ENCODE data around the gene FAF1.
A peak's percentile ranks its signal among the peaks of the same experiment; 100 is the strongest.

Gene FAF1

DNA sequence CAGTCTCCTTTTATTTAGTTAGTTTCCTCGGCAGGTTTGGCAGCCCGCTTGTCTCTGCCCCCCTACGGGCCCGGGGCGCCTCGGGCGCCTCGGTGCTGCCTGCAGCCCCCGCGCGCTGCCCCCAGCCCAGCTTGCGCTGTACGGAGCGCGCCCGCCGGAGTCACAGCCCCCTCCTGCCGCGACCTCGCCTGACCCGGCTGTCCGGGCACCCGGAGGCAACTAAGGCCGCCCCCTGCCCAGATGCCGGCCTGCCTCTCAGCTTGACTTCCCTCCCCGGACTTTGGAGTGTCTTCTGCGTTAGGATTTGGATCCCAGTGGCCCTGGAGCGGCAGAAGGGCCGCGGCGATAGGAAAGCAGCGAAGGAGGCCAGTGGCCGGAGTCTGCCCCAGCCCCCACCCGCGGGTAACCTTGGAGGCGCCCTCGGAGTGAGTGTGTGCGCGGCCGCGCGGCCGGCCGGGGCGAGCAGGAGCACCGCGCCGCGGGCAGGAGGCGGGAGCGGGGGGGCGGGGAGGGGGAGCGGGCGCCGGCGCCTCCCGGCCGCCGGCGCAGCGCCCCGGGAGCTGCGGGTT, 17.6 kb upstream of the FAF1 start:
- peak; percentile 59 for DNase-seq

DNA sequence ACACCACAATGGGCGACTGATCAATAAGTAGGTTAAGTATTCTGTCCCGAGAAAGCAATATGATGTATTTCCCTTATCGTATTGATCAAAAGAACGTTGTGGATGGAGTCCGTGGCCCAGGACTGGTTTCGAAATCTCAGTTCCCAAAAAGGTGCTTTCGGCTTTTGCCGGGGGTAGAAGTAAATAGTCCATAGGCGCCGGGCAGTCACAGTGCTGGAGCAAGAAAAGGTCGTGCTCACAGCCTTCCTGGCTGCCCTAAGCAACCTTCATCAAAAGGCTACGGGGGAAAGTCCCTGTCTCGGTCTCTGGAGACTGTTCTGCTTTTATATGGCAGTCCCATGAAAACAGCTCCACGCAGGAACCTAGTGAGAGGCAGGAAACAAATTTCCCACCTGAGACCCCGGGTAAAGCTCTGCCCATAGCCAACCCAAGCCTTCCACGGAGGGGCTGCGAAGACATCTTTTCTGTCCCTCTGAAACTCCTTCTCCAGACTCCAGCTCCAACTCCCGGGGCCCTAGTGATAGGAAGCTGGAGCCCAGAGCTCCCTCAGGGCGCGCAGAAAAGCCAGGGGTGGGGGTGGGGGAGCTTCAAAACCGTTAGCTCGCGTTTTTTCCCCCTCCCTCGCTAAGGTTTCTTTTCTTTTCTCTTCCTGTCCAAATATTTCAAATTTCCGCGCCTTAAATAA, 17.0 kb upstream of the FAF1 start:
- peak; percentile 76 for DNase-seq

DNA sequence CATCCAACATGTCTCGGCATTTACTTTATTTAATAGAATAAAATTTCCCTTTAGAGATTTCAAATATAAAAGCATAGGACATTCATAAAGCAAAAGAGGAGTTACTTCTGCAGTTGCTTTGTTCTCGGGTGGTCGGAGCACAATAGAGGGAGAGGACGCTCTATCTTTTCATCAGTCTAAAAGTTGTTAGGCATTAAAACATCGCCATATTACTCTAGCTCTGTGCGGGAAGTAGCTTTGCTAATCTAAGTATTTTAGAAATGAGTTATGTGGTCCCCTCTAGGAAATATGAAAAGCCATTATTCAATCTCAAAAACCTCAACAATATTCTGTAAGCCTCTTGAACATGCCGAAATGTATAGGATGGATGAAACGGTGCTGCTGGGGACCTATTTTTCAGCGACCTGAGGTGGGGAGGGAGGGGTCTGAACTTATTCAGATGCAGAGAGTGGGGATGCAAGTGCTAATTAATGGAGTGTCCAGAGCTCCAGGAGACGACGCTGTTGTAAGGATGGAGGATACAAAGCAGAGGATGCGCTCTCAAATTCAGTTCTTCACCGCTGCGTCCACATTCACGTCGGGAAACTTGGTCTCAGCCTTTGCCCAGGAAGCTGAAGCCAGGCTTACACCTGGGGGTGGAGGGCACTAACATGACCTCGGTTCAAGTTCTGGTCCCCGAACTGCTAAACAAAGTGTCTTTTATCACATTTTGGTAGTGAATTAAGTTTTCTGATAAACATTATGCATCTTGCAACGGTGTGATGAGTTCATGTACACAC, 16.2 kb upstream of the FAF1 start:
- DNase-seq = peak; percentile 60

DNA sequence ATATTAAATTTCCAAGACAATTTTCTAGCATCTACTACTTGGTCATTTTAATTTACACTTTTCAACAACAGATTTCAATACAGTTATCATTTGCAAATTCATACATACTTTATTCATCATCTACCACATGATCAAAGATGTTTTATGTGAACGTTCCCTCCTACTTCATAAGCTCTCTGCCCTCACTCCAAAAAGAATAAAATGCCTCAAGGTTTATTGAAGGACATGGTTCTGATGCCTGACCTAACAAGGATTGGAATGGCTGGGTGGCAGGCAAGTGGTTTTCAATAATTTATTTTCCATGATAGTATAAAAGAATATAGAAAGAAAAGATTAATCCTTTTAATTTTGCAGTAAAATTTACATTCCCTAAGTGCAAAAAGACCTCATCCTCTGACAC, 15.4 kb upstream of the FAF1 start:
- DNase-seq = no peak

DNA sequence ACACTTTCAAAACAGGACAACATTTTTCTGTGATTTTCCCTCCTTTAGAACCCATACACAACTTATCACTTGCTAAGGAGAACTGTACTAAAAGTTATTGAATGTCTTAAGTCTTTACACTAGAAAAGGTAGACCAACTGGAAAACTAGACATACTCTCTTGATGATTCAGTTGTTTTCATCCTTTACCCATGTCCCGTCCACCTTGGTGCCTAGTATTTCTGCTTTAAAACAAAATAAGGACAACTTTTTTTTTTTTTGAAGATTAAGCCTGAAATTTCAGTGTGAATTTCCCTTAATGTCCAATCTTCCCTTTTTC, 14.5 kb upstream of the FAF1 start:
- no peak for DNase-seq

DNA sequence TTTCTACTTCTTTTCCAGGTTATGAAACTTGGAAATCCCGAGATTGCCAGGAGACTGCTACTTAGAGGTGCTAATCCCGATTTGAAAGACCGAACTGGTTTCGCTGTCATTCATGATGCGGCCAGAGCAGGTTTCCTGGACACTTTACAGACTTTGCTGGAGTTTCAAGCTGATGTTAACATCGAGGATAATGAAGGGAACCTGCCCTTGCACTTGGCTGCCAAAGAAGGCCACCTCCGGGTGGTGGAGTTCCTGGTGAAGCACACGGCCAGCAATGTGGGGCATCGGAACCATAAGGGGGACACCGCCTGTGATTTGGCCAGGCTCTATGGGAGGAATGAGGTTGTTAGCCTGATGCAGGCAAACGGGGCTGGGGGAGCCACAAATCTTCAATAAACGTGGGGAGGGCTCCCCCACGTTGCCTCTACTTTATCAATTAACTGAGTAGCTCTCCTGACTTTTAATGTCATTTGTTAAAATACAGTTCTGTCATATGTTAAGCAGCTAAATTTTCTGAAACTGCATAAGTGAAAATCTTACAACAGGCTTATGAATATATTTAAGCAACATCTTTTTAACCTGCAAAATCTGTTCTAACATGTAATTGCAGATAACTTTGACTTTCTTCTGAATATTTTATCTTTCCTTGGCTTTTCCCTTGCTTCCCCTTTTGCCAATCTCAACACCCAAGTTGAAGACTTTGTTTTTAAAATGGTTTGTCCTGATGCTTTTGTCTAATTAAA, 14.0 kb upstream of the FAF1 start:
- peak; percentile 40 for DNase-seq

DNA sequence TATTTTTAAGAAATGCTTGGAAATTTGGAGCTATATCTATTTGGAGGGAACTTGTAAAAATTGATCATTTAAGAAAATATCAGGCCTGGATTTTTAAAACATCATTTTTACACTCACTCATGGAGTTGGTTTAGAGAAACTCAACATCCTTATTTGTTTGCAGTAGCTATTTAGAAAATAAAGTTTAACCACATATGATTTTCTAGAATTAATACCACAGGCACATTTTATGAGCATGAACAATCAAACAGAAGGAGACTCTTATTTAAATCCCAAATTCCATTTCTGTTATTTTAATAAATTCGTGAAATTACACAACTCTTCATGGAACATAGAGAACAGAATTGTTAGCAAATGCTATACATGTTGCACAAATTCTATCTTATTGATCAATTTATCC, 13.2 kb upstream of the FAF1 start:
- DNase-seq = no peak

DNA sequence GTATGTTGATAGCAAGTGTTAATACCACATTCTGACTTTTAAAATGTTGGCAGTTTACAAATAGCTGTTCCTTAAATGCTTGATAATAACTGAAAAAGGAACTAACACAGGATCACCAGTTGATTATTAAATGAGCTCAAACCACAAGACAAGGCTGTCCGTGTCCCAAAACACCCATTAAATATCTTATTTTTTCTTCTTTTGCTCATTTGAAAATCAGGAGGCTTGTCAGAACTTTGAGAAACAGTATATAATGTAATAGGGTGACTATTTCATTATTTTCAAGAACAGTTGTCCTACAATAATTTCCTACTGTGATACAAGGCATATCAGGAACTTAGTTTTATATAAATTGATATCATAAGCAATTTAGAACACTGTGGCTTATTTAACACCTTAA, 12.7 kb upstream of the FAF1 start:
- no peak for DNase-seq

DNA sequence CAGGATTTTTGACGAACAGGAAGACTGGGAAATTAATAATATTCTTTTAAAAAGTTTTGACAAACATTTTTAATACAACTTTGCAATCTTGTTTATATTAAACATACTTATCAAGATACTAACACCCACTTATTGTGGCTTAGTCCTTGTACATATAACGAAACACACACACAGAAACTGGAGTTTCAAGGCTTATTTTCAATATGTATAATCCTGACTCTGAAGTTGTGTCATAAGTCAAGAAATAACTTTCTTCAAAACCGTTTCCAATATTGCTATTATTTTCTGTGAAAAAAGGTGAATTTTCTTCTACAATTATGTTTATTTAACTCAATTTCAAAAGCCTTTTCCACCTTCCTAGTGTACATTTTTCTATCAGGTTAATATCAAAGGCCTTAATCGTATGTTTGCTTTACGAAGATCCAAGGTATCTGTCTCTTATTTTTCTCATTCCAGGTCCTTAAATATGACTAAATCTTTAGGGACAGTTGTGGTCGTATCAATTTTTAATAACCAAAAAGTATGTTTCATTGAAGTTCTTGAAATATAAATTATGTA, 11.8 kb upstream of the FAF1 start:
- no peak for DNase-seq

DNA sequence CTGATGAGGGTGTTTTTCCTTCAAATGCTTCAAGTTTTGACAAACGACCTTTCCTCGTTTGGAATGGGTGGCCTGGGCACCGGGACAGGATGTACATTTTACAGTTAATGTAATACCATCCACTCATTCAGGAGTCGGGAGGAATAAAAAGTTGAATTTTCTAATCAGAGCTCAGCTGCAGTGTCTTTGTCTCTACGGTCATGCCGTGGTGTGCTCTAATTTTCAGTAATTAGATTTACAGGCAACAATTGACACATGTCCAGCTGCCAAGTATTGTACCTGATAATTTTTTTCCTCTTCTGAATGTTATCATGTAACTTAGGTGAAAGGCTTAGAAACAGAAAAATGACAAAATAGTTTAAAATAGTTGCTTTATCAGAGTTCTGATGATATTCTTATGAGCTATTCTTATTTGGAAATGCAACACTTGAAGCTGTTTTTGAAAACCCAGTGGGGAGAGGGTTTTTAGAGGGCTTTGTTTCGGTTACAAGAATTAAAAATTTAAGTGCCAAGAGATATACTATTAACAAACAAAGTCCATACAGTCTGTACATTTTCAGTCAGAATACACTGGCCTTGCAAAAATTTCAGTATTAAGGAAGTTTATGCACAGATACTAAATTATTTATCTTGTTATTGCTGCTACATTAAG, 11.0 kb upstream of the FAF1 start:
- no peak for DNase-seq

DNA sequence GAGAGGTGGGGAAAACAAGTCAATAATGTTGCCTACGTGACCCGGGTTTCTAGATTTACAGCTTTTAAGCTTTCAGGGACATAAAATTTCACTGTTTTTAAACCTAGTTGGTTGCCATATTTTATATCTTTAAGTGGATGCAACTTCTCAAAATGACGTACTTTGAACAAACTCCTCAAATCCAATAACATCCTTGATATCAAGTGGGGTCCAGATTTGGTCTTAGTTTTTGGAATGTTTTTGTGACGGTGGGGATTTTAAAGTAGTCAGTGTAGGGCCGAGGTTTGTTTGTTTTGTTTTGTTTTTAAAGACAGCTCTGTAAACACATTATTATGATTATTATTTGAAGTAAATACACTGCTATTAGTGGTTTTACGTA, 10.4 kb upstream of the FAF1 start:
- DNase-seq = no peak

DNA sequence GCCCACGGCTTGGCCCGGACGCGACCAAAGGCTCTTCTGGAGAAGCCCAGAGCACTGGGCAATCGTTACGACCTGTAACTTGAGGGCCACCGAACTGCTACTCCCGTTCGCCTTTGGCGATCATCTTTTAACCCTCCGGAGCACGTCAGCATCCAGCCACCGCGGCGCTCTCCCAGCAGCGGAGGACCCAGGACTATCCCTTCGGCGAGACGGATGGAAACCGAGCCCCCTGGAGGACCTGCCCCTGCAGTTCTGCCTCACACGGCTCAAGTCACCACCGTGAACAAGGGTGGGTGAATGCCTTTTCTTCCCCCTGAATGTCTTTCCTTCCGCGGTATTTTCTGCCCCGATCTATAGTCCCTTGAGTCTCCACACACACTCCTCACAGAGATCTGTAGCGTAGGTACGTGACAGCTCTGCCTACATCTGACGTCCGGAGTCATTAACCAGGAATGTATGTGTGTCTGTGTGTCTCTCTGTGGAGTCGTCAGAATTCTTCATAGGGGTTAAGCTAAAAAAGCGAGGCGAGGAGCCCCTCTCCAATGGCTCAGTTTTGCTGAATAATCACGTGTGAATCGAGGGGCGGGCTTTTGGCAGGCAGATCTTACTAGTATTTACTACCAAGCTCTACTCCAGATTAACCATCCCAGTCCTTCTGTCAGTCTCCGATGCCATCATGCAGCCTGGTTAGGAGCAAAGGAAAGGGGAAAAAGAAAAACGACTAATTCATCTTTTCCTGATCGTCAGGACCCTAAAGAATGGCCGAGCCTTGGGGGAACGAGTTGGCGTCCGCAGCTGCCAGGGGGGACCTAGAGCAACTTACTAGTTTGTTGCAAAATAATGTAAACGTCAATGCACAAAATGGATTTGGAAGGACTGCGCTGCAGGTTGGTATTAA, 9.8 kb upstream of the FAF1 start, which contains the start of gene CDKN2C:
TSS of gene CDKN2C (plus strand) at position 635 of the 898 bp plus-strand sequence. CDS start at position 759, 124 bp downstream.
- peak; percentile 97 for DNase-seq

DNA sequence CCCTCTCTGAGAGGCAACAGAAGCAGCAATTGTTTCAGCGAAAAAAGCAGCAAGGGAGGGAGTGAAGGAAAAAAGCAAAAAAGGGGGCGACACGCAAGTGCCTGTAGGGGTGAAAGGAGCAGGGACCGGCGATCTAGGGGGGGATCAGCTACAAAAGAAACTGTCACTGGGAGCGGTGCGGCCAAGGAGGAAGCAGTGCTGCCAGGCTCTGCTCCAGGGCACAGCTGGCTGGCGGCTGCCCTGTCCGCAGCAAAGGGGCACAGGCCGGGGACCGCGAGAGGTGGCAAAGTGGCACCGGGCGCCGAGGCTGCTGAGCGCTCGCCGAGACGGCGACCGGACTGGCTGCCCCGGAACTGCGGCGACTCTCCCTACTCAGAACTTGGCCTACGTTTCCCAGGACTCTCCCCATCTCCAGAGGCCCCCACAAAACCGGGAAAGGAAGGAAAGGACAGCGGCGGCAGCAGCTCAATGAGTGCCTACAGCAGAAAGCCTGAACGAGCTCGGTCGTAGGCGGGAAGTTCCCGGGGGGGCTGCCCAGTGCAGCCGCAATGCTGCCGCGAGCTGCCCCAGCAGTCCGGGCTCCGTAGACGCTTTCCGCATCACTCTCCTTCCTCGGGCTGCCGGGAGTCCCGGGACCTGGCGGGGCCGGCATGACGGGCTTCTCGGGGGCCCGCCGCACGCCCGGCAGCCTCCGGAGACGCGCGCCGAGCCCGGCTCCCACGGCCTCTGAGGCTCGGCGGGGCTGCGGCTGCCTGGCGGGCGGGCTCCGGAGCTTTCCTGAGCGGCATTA, 8.9 kb upstream of the FAF1 start:
- DNase-seq = no peak

DNA sequence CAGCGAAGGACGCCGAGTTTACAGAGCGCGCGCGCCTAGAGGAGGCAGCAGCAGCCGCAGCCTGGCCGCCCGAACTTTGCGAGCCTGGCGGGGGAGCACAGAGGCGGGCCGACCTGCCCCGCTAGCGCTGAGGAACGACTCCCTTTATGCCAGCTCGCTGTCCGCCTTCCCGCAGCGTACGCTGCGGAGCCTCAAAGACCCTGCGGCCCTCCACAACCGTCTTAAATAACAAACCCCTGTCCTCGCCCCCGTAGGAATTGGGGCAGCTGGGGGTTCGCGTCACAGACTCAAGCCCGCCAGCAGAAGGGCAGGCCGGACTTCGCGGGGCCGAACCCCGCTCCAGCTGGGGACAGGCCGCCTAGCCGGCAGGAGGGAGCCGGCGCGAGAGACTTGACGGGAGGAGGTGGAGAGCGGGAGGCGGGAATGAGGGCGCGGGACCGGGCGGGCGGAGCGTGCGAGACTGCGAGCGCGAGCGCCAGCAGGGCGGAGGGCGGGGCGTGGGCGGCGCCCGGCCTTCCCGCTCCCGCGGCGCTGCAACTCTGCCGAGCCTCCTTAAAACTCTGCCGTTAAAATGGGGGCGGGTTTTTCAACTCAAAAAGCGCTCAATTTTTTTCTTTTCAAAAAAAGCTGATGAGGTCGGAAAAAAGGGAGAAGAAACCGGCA, 8.2 kb upstream of the FAF1 start:
- DNase-seq = peak; percentile 97

DNA sequence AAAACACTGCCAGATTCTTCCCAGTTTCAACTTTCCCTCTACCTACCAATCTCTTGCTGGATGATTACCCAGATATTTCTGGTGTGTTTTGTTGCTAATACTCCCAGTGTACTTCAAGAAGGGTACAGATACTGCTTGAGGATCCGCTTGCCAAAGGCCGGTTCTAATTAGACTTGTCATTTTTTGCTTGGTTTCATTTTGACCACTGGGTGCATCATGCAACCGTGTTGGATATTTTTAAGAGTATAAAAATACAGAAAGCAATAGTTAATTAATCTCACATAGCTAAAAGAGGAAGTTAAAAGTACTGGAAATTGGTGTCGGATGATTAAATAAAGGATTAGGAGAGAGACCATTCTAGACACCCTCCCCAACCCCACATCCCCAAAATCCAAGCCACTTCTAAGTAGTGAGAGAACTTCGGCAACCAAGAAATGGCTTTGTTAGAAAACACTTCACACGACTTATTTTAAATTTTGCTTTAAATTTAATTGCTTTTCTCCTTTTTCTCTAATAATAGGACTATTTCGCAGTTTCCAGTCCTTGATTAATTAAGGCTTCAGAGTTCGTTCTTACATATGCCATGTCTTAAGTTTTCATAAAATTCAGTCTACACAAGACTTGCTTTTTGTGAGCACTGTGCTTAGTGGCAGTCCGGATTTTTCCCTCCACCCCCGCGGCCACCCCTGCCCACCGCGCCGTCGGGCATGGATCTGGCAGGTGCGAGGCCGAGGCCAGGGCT, 7.5 kb upstream of the FAF1 start:
- no peak for DNase-seq

DNA sequence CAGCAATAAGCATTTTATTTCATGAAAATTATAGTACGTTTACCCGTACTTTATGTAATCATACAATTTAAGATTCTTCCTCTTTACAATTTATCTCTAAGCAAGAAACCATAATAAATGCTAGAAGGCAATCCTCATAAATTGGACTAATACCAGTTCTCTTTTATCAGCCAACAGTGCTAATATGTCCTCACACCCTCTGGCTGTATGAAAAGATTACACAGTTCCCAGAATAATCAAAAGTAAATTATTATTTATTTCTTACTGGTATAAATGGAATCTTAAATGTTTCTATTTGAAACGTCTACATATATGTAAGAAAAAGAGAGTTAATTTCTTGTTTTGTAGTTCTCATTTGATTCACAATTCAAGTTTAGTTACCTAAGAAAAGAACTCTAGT, 6.9 kb upstream of the FAF1 start:
- DNase-seq = no peak

DNA sequence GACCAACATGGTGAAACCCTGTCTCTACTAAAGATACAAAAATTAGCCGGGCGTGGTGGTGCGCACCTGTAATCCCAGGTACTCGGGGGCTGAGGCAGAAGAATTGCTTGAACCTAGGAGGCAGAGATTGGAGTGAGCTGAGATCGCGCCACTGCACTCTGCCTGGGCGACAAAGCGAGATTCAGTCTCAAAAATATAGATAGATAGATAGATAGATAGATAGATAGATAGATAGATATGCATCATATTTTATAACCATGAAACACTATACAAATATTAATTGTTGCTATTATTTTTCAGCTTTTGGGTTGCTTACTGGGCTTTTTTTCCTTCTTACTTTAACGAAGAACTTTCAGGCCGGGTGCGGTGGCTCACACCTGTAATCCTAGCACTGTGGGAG, 4.8 kb upstream of the FAF1 start:
- no peak for DNase-seq

DNA sequence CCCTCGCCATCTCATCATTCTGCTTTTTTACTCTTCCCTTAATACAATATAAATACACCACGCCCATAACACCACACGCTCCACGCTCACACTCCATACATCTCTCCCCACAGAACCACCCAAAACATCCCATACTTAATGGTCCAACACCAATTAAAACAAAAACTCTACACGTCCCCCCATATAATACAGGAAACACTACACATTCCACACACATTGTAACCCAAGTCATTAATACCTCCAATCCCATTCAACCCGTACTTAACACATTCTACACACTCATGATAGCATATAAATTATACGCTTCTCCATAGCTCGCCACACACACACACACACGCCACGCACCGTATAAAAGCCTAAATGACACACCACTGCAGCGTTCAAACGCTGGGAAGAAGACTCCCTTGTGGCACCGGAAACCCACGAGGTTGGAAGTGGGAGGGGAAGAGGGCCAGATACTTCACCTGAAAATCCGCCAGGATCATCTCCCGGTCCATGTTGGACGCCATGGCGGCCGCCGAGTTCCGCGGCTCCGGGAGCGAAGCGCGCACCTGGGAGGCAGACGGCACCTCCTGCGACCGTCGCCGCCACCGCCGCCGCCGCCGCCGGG, 659 bp downstream of the FAF1 start:
- DNase-seq = peak; percentile 62

DNA sequence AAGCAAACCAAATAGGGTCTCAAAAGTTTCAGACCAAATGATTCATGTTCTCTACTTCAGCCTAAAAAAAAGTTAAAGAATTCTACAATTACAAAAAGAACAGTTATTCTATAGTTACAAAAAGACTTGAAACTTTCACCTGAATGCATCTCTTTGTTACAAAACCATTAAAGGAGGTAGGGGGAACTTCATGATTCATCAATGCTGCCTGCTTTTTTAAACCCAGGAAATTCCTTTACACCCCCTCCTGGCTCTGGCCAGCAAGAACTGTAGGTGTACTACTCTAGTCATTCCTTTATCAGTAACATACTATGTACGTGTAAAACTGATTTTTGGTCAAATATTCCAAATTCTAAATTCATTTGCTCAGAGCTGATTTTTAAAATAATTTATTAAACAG, 5.0 kb downstream of the FAF1 start:
- no peak for DNase-seq

Data from NCI-H1105 (cell line).